ENCODE results near the gene ALKBH3. TPM values are rescaled to one million over a fixed set of nuclear protein-coding genes. Genes with fewer than 3 reads are reported as not detected.

The ALKBH3 gene
- total and polyA plus RNA-seq, 4 donors = 22.7 to 39.8 (median 27.2) TPM

- Histone ChIP-seq H3K9me3 (ENCODE audit: control insufficient read depth, insufficient read depth, low read length) (no peaks in the 10 kb centered on the region), H3K36me3 (ENCODE audit: control insufficient read depth, insufficient read depth, low read length) (no peaks in the 10 kb centered on the region), H3K4me1 (ENCODE audit: control insufficient read depth, insufficient read depth, low read length) (peaks cover 15% of the 10 kb centered on the region), H3K27me3 (ENCODE audit: control insufficient read depth, insufficient read depth, low read length) (no peaks in the 10 kb centered on the region), H3K4me3 (ENCODE audit: low read depth, low read length) (no peak overlapping the region), H3K27ac (ENCODE audit: low read depth, low read length) (no peak overlapping the region)
- DNase-seq (ENCODE audit: low read depth in 4 of 6, low spot score in 6 of 6) = no peak
- WGBS (ENCODE audit: insufficient coverage) = 75% methylated on average over 1 of the region's 4 CpGs
Measured at GRCh38 chr11:43968719-43969118, 88.1 kb downstream of the ALKBH3 start.

GRCh38 chr11:43969543-43969942 is 88.9 kb downstream of the ALKBH3 start:
- H3K36me3 ChIP-seq (ENCODE audit: control insufficient read depth, insufficient read depth, low read length) = no peaks in the 10 kb centered on the region
- 15% methylated on average over 4 of the region's 4 CpGs for WGBS (ENCODE audit: insufficient coverage)
- H3K4me3 ChIP-seq (ENCODE audit: low read depth, low read length) = no peak overlapping the region
- peak in 4 of 6 donors; percentile 54 to 87 (median 72) for DNase-seq (ENCODE audit: low read depth in 4 of 6, low spot score in 6 of 6)
- no peaks in the 10 kb centered on the region for H3K9me3 ChIP-seq (ENCODE audit: control insufficient read depth, insufficient read depth, low read length)
- H3K4me1 ChIP-seq (ENCODE audit: control insufficient read depth, insufficient read depth, low read length) = peaks cover 15% of the 10 kb centered on the region
- H3K27ac ChIP-seq (ENCODE audit: low read depth, low read length) = peak overlapping the region; percentile 57
- H3K27me3 ChIP-seq (ENCODE audit: control insufficient read depth, insufficient read depth, low read length) = no peaks in the 10 kb centered on the region

Other genes with a start within 250 kb of the ALKBH3 start
- 100 to 1,000 TPM in 1 of 2 donors, 10 to 100 TPM in 1; 88.1 to 172 TPM for gene HSD17B12, start 200.1 kb upstream of the ALKBH3 start, total RNA-seq
- gene HSD17B12, start 200.1 kb upstream of the ALKBH3 start, polyA plus RNA-seq (ENCODE audit: insufficient read length in 2 of 2) = 10 to 100 TPM; 87.9 to 91.4 TPM
- 10 to 100 TPM in 1 of 2 donors, 1 to 10 TPM in 1; 7.9 to 23.9 TPM for gene C11orf96, start 61.8 kb downstream of the ALKBH3 start, total RNA-seq
- 10 to 100 TPM; 22.5 to 24.7 TPM for gene C11orf96, start 61.8 kb downstream of the ALKBH3 start, polyA plus RNA-seq (ENCODE audit: insufficient read length in 2 of 2)
- gene ACCSL, start 167.2 kb downstream of the ALKBH3 start, total RNA-seq = not detected
- gene ACCSL, start 167.2 kb downstream of the ALKBH3 start, polyA plus RNA-seq (ENCODE audit: insufficient read length in 2 of 2) = not detected
- gene ACCS, start 185.4 kb downstream of the ALKBH3 start, total RNA-seq = 10 to 100 TPM; 17.8 to 28.1 TPM
- 10 to 100 TPM; 15.3 to 26.9 TPM for gene ACCS, start 185.4 kb downstream of the ALKBH3 start, polyA plus RNA-seq (ENCODE audit: insufficient read length in 2 of 2)
- 10 to 100 TPM; 91.6 to 96.2 TPM for gene EXT2, start 214.8 kb downstream of the ALKBH3 start, total RNA-seq
- gene EXT2, start 214.8 kb downstream of the ALKBH3 start, polyA plus RNA-seq (ENCODE audit: insufficient read length in 2 of 2) = 10 to 100 TPM; 54.8 to 57.1 TPM

Measured in spinal cord (tissue), 10 donors.